GM12864 (cell line): Measurements from ENCODE around the gene IKZF3.

Source experiments
- DNase-seq: peaks from one replicate; pipeline ENCODE4 v3.0.0-alpha.2; 2011; ENCODE audit warnings: low read depth
- H3K4me3 ChIP-seq: 2 replicates; pipeline ENCODE4 v1.5.1; 2011; ENCODE audit warnings: mild to moderate bottlenecking, low read depth, low read length, control low read depth
- CTCF ChIP-seq: IDR thresholded peaks from 2 replicates; pipeline ENCODE4 v1.5.1; 2011; ENCODE audit warnings: low read depth, mild to moderate bottlenecking, moderate library complexity, low read length, control low read depth, inconsistent platforms; ENCODE audit errors: missing control alignments

IKZF3 gene

DNA sequence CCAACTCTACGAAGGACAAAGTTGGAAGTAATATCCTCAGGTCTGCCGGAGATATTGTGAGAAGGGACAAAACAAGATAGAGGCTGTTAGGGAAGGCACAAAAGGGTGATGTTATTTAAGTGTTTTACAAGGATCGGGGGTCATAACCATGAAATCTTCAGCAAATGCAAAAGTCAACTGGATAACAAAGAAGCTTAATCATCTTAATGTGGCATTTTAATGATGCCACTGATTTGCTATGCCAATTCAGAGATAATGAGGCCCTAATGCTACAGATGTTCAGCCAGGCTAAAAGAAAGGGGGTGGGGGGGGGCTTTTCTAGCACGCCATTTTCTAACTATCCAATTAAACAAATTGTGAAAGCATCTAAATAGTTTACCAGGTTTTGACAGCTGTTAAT lies 63.1 kb downstream of the IKZF3 start:
- DNase-seq = no peak
- H3K4me3 ChIP-seq = no peak overlapping the region
- TF ChIP-seq CTCF = no peak

DNA sequence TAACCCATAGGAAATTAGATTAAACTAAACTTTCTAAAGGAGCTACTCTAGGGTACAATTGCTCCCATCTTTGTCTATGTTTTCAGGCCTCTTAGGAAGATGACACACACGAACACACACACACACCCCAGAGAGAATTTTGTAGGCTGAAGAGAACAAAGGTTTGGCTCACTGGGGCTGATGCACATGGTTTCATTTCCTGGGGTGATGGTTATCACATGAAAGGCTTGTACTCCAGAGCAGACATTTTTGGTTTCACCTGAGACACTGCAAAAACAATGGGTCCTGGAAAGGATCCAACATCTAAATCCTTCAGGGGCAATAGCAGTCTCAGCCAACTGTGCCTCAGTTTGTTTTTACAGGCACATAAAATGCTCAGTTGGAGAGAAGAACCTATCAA lies 63.6 kb downstream of the IKZF3 start:
- TF ChIP-seq CTCF = no peak
- peak; percentile 70 for DNase-seq
- no peak overlapping the region for H3K4me3 ChIP-seq

DNA sequence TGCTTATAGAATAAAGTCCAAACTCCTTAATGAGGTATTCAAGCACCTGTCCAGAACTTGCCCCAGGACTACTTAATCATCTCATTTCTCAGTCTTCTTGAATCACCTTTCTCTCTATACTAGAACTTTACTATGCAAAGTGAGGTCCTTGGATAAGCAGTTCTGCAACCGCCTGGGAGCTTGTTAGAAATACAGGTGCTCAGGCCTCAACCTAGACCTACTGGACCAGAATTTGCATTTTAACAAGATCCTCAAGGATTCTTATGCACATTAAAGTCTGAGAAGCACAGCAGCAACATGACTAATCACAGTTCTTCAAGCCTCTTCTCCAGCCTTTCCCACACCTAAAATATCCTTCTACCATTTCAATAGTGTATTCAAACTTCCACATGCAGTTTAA lies 64.7 kb downstream of the IKZF3 start:
- TF ChIP-seq CTCF = no peak
- H3K4me3 ChIP-seq = no peak overlapping the region
- no peak for DNase-seq

DNA sequence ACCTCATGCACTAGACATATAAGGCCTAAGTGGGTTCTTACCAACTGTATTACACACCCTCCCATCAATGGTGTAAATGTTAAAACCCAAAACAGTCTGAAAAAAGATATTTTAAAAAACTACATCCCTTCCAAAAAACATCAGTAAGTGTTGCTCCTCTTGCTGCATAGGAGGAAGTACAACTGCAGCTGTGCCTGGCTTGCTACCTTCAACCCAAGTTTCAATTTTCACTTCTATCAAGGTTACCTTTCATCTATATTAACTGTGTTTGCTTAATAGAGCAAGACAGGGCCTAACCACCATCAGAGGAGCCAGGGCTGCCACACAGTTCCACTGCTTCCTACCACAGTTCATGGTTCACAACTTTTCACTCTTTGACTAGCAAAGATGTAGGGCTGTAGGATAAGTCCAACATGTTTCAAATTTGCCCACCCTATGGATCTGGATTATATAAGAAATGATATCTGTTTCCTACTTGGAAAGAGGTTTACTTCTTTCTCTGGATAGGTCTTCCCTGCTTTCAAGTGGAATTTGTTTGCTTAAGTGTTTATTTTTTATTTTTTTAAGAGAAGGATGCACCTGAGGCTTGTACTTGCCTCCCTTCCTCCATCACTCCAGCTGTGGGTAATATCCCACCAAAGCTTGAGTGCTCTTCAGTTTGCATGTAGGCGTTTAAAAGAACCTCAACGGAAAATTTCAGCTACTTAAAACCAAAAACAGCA lies 69.7 kb downstream of the IKZF3 start:
- DNase-seq = peak; percentile 90
- no peak for TF ChIP-seq CTCF
- peak overlapping the region; percentile 6; the same call in 1 of the 2 replicates for H3K4me3 ChIP-seq

DNA sequence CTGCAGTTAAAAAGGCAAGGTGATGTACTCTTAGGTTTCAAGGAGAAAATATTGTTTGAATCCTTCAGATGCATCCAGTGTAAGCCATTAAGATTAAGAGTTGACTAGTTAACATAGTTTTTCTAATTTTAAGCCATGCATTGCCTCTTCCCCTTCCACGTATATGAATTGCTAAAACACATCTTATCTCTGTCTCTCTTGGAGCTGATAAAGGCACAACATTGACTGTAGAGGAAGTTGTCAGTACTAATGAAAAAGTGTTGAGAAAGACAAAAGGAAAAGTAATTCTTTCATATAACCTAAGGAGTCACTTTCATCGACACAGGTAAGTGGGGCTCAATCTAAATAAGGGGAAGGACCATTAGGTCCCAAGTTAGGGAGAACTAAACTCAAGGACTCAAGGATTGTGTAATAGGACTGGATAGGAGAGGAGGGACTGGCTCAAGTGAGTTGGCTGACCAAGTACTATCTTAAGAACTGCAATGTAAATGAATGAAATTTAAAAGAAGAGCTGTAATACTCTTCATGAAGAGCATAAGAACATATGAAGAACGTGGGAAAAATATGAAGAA lies 70.7 kb downstream of the IKZF3 start:
- no peak for DNase-seq
- H3K4me3 ChIP-seq = no peak overlapping the region; the same call in 1 of the 2 replicates
- TF ChIP-seq CTCF = no peak

DNA sequence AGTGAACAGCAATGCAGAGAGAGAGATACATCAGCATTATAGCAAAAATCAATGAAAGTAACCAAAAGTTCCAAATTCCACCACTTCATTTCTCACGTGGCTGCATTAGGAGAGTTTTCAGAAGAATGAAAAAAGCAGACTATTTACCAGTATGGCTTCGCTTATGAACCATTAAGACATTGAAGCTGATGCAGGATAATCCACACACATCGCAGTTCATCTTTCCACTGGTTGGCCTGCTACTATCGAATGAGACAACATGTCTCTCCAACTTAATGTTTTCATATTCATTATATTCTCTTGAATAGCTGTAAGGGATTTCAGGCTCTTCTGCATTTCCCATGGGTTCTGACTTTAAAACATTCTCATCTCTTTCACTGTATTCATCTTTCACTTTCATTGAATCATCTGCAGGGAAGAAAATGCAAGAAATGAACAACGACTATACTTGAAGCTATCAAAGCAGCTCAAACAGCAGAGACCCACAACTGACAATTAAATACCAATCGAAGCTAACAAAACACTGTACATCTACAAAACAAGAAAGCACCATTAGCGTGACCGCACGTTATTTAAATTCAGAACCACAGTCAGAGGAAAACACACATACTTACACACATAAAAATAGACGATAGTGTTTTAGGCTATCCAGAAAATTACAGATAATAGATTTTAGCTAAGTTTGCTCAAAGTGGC lies 71.4 kb downstream of the IKZF3 start:
- TF ChIP-seq CTCF = no peak
- H3K4me3 ChIP-seq = peak overlapping the region; percentile 28
- no peak for DNase-seq
